WTC11 (cell line): ENCODE results near the gene ERH. TPM values are rescaled to one million over a fixed set of nuclear protein-coding genes. Genes with fewer than 3 reads are reported as not detected.

Experiments used
- ATAC-seq: fragments of 200-7000 bp; cut with Tn5 transposase; 2 replicates; pipeline ENCODE4 v1.10.0; 2021; ENCODE audit warnings: mild to moderate bottlenecking, moderate library complexity
- CTCF ChIA-PET: fragments of 300-600 bp; sonication (Branson Sonifier 250); formaldehyde crosslinking; loops from one replicate; lab custom pipeline; 2021; ENCODE audit warnings: antibody characterized with exemption; lab: Charles Lee
- POLR2A ChIA-PET: fragments of 350-600 bp; sonication (Branson Sonifier 250); formaldehyde crosslinking; loops from one replicate; lab custom pipeline; 2021; ENCODE audit warnings: antibody characterized with exemption; lab: Charles Lee
- DNase-seq: peaks from one replicate; pipeline ENCODE4 v3.0.0; 2021; ENCODE audit warnings: low spot score
- H3K27ac Mint-ChIP-seq: 2 replicates; pipeline ENCODE4 v1.8.0; 2021; ENCODE audit warnings: mixed read lengths
- H3K27me3 Mint-ChIP-seq: 2 replicates; pipeline ENCODE4 v1.8.0; 2021; ENCODE audit warnings: low read depth, mild to moderate bottlenecking, moderate library complexity, mixed read lengths
- H3K36me3 Mint-ChIP-seq: 2 replicates; pipeline ENCODE4 v1.8.0; 2021; ENCODE audit warnings: mixed read lengths
- H3K4me1 Mint-ChIP-seq: 2 replicates; pipeline ENCODE4 v1.8.0; 2022; ENCODE audit warnings: mixed read lengths
- H3K4me3 Mint-ChIP-seq: 2 replicates; pipeline ENCODE4 v1.8.0; 2021; ENCODE audit warnings: mild to moderate bottlenecking, moderate library complexity, mixed read lengths
- H3K9me3 Mint-ChIP-seq: 2 replicates; pipeline ENCODE4 v1.8.0; 2021; ENCODE audit warnings: mixed read lengths
- ATF1 ChIP-seq: sonication (generic); formaldehyde crosslinking; IDR thresholded peaks from 2 replicates; pipeline ENCODE4 v1.8.1; 2023; ENCODE audit warnings: mild to moderate bottlenecking, moderate library complexity, missing genetic modification reagents
- ATF2 ChIP-seq: sonication (generic); formaldehyde crosslinking; IDR thresholded peaks from 2 replicates; pipeline ENCODE4 v1.8.1; 2022; ENCODE audit warnings: low read depth, missing genetic modification reagents, borderline replicate concordance
- CREM ChIP-seq: sonication (generic); formaldehyde crosslinking; IDR thresholded peaks from 2 replicates; pipeline ENCODE4 v1.8.1; 2022; ENCODE audit warnings: mild to moderate bottlenecking, missing genetic modification reagents, moderate library complexity
- CTCF ChIP-seq: fragments of 200-600 bp; IDR thresholded peaks from 2 replicates; pipeline ENCODE4 v1.8.0; 2022; ENCODE audit warnings: antibody characterized with exemption
- ESRRA ChIP-seq: sonication (generic); formaldehyde crosslinking; IDR thresholded peaks from 2 replicates; pipeline ENCODE4 v1.8.1; 2022; ENCODE audit warnings: mild to moderate bottlenecking, missing genetic modification reagents, borderline replicate concordance
- FOXP1 ChIP-seq: sonication (generic); formaldehyde crosslinking; IDR thresholded peaks from 2 replicates; pipeline ENCODE4 v1.8.0; 2022; ENCODE audit warnings: missing genetic modification reagents, mild to moderate bottlenecking, moderate library complexity, borderline replicate concordance
- GTF2I ChIP-seq: fragments of 250-450 bp; sonication (Bioruptor Pico); conservative IDR thresholded peaks from 2 replicates; pipeline ENCODE4 v1.4.0; 2021; ENCODE audit warnings: mild to moderate bottlenecking
- HMGA2 ChIP-seq: fragments of 250-450 bp; sonication (Bioruptor Pico); IDR thresholded peaks from 2 replicates; pipeline ENCODE4 v1.4.0; 2021; ENCODE audit warnings: mild to moderate bottlenecking, moderate library complexity
- JAZF1 ChIP-seq: fragments of 250-450 bp; sonication (Bioruptor Pico); IDR thresholded peaks from 2 replicates; pipeline ENCODE4 v1.9.0; 2021; ENCODE audit warnings: moderate library complexity, mild to moderate bottlenecking, inconsistent platforms
- RORB ChIP-seq: fragments of 250-450 bp; sonication (Bioruptor Pico); IDR thresholded peaks from 2 replicates; pipeline ENCODE4 v1.9.0; 2021; ENCODE audit warnings: mild to moderate bottlenecking
- SMAD4 ChIP-seq: sonication (generic); formaldehyde crosslinking; IDR thresholded peaks from 2 replicates; pipeline ENCODE4 v1.8.0; 2022; ENCODE audit warnings: mild to moderate bottlenecking, missing genetic modification reagents
- STAT6 ChIP-seq: sonication (generic); formaldehyde crosslinking; conservative IDR thresholded peaks from 2 replicates; pipeline ENCODE4 v1.8.1; 2023; ENCODE audit warnings: mild to moderate bottlenecking, low read depth, missing genetic modification reagents, moderate library complexity
- TEAD1 ChIP-seq: sonication (generic); formaldehyde crosslinking; IDR thresholded peaks from 2 replicates; pipeline ENCODE4 v1.8.0; 2022; ENCODE audit warnings: mild to moderate bottlenecking, missing genetic modification reagents
- ZNF121 ChIP-seq: sonication (generic); formaldehyde crosslinking; IDR thresholded peaks from 2 replicates; pipeline ENCODE4 v1.8.0; 2023; ENCODE audit warnings: missing genetic modification reagents
- ZNF219 ChIP-seq: sonication (generic); formaldehyde crosslinking; IDR thresholded peaks from 2 replicates; pipeline ENCODE4 v1.8.0; 2023; ENCODE audit warnings: missing genetic modification reagents, mild to moderate bottlenecking, borderline replicate concordance
- ZNF317 ChIP-seq: sonication (generic); formaldehyde crosslinking; IDR thresholded peaks from 2 replicates; pipeline ENCODE4 v1.8.1; 2023; ENCODE audit warnings: low read depth, mild to moderate bottlenecking, moderate library complexity, missing genetic modification reagents, borderline replicate concordance
- ZNF416 ChIP-seq: fragments of 250-450 bp; sonication (Bioruptor Pico); IDR thresholded peaks from 2 replicates; pipeline ENCODE4 v1.9.0; 2021; ENCODE audit warnings: mild to moderate bottlenecking, inconsistent platforms
- ZNF425 ChIP-seq: fragments of 250-450 bp; sonication (Bioruptor Pico); conservative IDR thresholded peaks from 2 replicates; pipeline ENCODE4 v1.9.0; 2021; ENCODE audit warnings: mild to moderate bottlenecking
- total RNA-seq: library from RNA; stranded (reverse); gene quantifications from 3 replicates; pipeline ENCODE4 v1.2.3, GENCODE V29; 2021
- TF ChIP-seq, protein P1 (sequence below): sonication (generic); formaldehyde crosslinking; IDR thresholded peaks from 2 replicates; pipeline ENCODE4 v1.8.1; 2023; ENCODE audit warnings: mild to moderate bottlenecking, missing genetic modification reagents, moderate library complexity
- TF ChIP-seq, protein P2 (sequence below): sonication (generic); formaldehyde crosslinking; IDR thresholded peaks from 2 replicates; pipeline ENCODE4 v1.8.0; 2022; ENCODE audit warnings: mild to moderate bottlenecking, missing genetic modification reagents
- TF ChIP-seq, protein P3 (sequence below): sonication (generic); formaldehyde crosslinking; IDR thresholded peaks from 2 replicates; pipeline ENCODE4 v1.8.0; 2022; ENCODE audit warnings: mild to moderate bottlenecking, missing genetic modification reagents

ERH gene
- total RNA-seq, 1 experiment from 2014 or later: 363 TPM

DNA sequence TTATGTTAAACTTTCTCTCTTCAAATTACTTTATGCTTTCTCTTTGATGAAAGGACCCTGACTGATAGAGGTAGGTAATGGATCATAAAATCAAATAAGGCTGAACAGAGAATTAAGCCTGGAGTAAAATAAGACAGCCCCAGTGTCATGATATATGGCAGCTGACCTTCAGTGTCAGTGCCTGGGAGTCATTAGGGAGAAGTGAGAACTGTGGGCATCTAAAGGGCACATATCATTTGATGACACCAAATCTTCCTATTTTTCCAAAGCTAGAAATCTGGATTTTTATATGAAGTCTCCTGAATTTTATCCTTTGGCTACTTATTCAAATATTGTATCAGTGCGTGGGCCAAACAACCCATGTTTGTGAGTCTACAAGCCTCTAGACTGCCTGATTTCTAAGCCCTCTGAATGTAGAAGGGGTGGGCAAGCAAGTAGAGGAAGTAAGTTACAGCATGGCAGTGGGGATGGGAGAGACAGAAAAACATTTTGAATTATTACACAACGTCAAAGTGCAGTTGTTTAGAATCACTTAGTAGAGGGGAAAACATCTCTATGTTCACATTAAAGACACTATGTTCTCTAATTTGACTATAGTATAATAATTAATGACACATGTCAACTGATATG lies 10.3 kb upstream of the ERH start (continued):
- TF ChIP-seq, protein P1, sequence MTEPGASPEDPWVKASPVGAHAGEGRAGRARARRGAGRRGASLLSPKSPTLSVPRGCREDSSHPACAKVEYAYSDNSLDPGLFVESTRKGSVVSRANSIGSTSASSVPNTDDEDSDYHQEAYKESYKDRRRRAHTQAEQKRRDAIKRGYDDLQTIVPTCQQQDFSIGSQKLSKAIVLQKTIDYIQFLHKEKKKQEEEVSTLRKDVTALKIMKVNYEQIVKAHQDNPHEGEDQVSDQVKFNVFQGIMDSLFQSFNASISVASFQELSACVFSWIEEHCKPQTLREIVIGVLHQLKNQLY (CRISPR knock-in tag): no peak

- ChIA-PET POLR2A (no interaction called here), CTCF (no interaction called here)
- peaks cover 6% of the 10 kb centered on the region for H3K4me1 Mint-ChIP-seq
- H3K36me3 Mint-ChIP-seq: no peaks in the 10 kb centered on the region
- no peak overlapping the region for H3K27ac Mint-ChIP-seq
- ATAC-seq: no peak
- DNase-seq: no peak
- no peak for TF ChIP-seq ZNF317 (CRISPR knock-in tag)
- no peak for TF ChIP-seq ATF2 (CRISPR knock-in tag)
- no peak for TF ChIP-seq ZNF219
- TF ChIP-seq, protein P2, sequence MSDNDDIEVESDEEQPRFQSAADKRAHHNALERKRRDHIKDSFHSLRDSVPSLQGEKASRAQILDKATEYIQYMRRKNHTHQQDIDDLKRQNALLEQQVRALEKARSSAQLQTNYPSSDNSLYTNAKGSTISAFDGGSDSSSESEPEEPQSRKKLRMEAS (CRISPR knock-in tag): no peak
- no peak for TF ChIP-seq JAZF1 (CRISPR knock-in tag)
- TF ChIP-seq ATF1 (CRISPR knock-in tag): no peak
- no peak for TF ChIP-seq ESRRA (CRISPR knock-in tag)
- no peak for TF ChIP-seq HMGA2 (CRISPR knock-in tag)
- no peak for TF ChIP-seq GTF2I (CRISPR knock-in tag)
- TF ChIP-seq ZNF416: no peak
- TF ChIP-seq CREM: no peak
- TF ChIP-seq STAT6 (CRISPR knock-in tag): no peak
- no peak for TF ChIP-seq ZNF425 (CRISPR knock-in tag)
- no peak for TF ChIP-seq CTCF
- no peak for TF ChIP-seq SMAD4 (CRISPR knock-in tag)
- no peak for TF ChIP-seq TEAD1
- TF ChIP-seq, protein P3, sequence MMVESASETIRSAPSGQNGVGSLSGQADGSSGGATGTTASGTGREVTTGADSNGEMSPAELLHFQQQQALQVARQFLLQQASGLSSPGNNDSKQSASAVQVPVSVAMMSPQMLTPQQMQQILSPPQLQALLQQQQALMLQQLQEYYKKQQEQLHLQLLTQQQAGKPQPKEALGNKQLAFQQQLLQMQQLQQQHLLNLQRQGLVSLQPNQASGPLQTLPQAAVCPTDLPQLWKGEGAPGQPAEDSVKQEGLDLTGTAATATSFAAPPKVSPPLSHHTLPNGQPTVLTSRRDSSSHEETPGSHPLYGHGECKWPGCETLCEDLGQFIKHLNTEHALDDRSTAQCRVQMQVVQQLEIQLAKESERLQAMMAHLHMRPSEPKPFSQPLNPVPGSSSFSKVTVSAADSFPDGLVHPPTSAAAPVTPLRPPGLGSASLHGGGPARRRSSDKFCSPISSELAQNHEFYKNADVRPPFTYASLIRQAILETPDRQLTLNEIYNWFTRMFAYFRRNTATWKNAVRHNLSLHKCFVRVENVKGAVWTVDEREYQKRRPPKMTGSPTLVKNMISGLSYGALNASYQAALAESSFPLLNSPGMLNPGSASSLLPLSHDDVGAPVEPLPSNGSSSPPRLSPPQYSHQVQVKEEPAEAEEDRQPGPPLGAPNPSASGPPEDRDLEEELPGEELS (CRISPR knock-in tag): no peak
- TF ChIP-seq FOXP1: no peak
- TF ChIP-seq RORB (CRISPR knock-in tag): no peak
- no peak for TF ChIP-seq ZNF121 (CRISPR knock-in tag)
- no peaks in the 10 kb centered on the region for H3K27me3 Mint-ChIP-seq
- no peaks in the 10 kb centered on the region for H3K9me3 Mint-ChIP-seq
- H3K4me3 Mint-ChIP-seq: no peak overlapping the region
Observed at GRCh38 chr14:69405762-69406161, 7.7 kb upstream of the ERH start.
